Neuronal stem cell (in vitro differentiated cells): ENCODE measurements around the gene IVD.

ENCODE experiments used
- DNase-seq: peaks from one replicate; pipeline ENCODE4 v3.0.0-alpha.2; 2013; ENCODE audit warnings: low spot score
- H2AFZ ChIP-seq: one replicate; pipeline ENCODE4 v1.6.1; 2013; ENCODE audit warnings: mild to moderate bottlenecking, low read length, inconsistent platforms
- H2AK5ac ChIP-seq: 2 replicates; pipeline ENCODE4 v1.6.1; 2013; ENCODE audit warnings: low read depth, mild to moderate bottlenecking, inconsistent platforms, low read length, moderate library complexity, mixed read lengths
- H2BK120ac ChIP-seq: 2 replicates; pipeline ENCODE4 v1.6.1; 2013; ENCODE audit warnings: low read depth, mild to moderate bottlenecking, inconsistent platforms, low read length, moderate library complexity, mixed read lengths
- H2BK12ac ChIP-seq: one replicate; pipeline ENCODE4 v1.6.1; 2013; ENCODE audit warnings: low read length, inconsistent platforms
- H2BK15ac ChIP-seq: 2 replicates; pipeline ENCODE4 v1.6.1; 2013; ENCODE audit warnings: mild to moderate bottlenecking, low read length, inconsistent platforms, mixed read lengths
- H2BK5ac ChIP-seq: one replicate; pipeline ENCODE4 v1.6.1; 2013; ENCODE audit warnings: inconsistent platforms, mild to moderate bottlenecking, low read length, moderate library complexity
- H3K14ac ChIP-seq: one replicate; pipeline ENCODE4 v1.6.1; 2013; ENCODE audit warnings: low read length, inconsistent platforms
- H3K18ac ChIP-seq: 2 replicates; pipeline ENCODE4 v1.6.1; 2013; ENCODE audit warnings: low read length, inconsistent platforms
- H3K23ac ChIP-seq: 2 replicates; pipeline ENCODE4 v1.6.1; 2013; ENCODE audit warnings: low read depth, mild to moderate bottlenecking, mixed read lengths, low read length, inconsistent platforms; ENCODE audit not compliant: poor library complexity
- H3K27ac ChIP-seq: replicated peaks from 3 replicates; pipeline ENCODE4 v1.5.1; 2013; ENCODE audit warnings: low read length, inconsistent platforms
- H3K27me3 ChIP-seq, 3 experiments: 2 replicates each; pipeline ENCODE4 v1.6.1; 2013; ENCODE audit warnings: low read length in 3 of 3, mild to moderate bottlenecking in 2 of 3, inconsistent platforms in 1 of 3, low read depth in 1 of 3, mixed read lengths in 1 of 3, moderate library complexity in 1 of 3; ENCODE audit not compliant: control insufficient read depth in 3 of 3, insufficient read depth in 3 of 3
- H3K36me3 ChIP-seq, 2 donors: replicated peaks in 1 of 2; 2 replicates each; pipeline ENCODE4 v1.6.1; 2013; ENCODE audit warnings: low read length in 2 of 2; ENCODE audit not compliant: control insufficient read depth in 2 of 2, insufficient read depth in 2 of 2
- H3K4ac ChIP-seq: 2 replicates; pipeline ENCODE4 v1.6.1; 2013; ENCODE audit warnings: inconsistent platforms, mild to moderate bottlenecking, low read length, moderate library complexity
- H3K4me1 ChIP-seq, 2 donors: 1 replicate in 1 of 2; 2 replicates in 1 of 2; pipeline ENCODE4 v1.6.1; 2013; ENCODE audit warnings: low read length in 2 of 2, low read depth in 1 of 2; ENCODE audit not compliant: control insufficient read depth in 2 of 2, insufficient read depth in 1 of 2
- H3K4me2 ChIP-seq: one replicate; pipeline ENCODE4 v1.6.1; 2013; ENCODE audit warnings: mild to moderate bottlenecking, low read length, inconsistent platforms; ENCODE audit not compliant: insufficient read depth, poor library complexity, severe bottlenecking
- H3K4me3 ChIP-seq, 2 donors: 2 replicates each; pipeline ENCODE4 v1.5.1; 2013; ENCODE audit warnings: low read length in 2 of 2, mild to moderate bottlenecking in 2 of 2, inconsistent platforms in 1 of 2, moderate library complexity in 1 of 2
- H3K79me1 ChIP-seq: one replicate; pipeline ENCODE4 v1.6.1; 2013; ENCODE audit warnings: low read depth, mild to moderate bottlenecking, inconsistent platforms, low read length, moderate library complexity
- H3K9ac ChIP-seq: one replicate; pipeline ENCODE4 v1.6.1; 2013; ENCODE audit warnings: mild to moderate bottlenecking, low read depth, low read length, inconsistent platforms; ENCODE audit not compliant: poor library complexity
- H3K9me3 ChIP-seq, 2 donors: replicated peaks in 1 of 2; 2 replicates each; pipeline versions ENCODE3 to v1.6.1; 2013; ENCODE audit warnings: low read length in 2 of 2, mild to moderate bottlenecking in 2 of 2, inconsistent platforms in 1 of 2, low read depth in 1 of 2, mixed read lengths in 1 of 2, moderate library complexity in 1 of 2; ENCODE audit not compliant: control insufficient read depth in 2 of 2, insufficient read depth in 1 of 2
- H4K8ac ChIP-seq: one replicate; pipeline ENCODE4 v1.6.1; 2013; ENCODE audit warnings: low read depth, mild to moderate bottlenecking, inconsistent platforms, low read length, moderate library complexity
- H4K91ac ChIP-seq: one replicate; pipeline ENCODE4 v1.6.1; 2013; ENCODE audit warnings: low read length, low read depth, mild to moderate bottlenecking, inconsistent platforms; ENCODE audit not compliant: poor library complexity
- WGBS, 2 donors: extraction: QIAGEN DNeasy Blood & Tissue Kit; methylation state at CpG; one replicate each; pipeline ENCODE4 v1.1.7; 2013; ENCODE audit warnings: missing lambda C conversion rate in 2 of 2, mixed read lengths in 1 of 2; ENCODE audit not compliant: insufficient read length in 2 of 2, insufficient replicate concordance in 1 of 2; ENCODE audit errors: extremely low coverage in 2 of 2; 5-methylcytosine and 5-hydroxymethylcytosine counted together

The IVD gene

DNA sequence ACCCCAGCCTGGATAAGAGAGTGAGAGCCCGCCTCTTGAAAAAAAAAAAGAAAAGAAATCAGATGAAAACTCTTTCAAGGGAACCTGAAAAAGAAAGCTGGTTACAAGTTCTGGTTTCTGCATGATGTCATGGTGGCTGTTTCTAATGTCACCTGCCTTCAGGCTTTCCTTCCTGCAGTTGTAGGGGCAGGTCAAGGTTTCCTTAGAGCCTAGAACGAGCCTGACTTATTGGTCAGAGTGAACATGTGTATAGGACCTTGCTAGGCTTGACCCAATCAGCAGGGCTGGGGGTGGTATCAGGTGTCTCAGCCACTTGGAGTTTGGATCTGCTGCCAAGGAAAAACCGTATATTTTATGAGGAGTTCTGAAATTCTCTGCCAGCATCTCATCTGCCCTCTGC, 3.8 kb downstream of the IVD start:
- Histone ChIP-seq H3K14ac (no peak overlapping the region), H3K27me3 (no peaks in the 10 kb centered on the region), H3K18ac (no peak overlapping the region), H2BK12ac (no peak overlapping the region), H4K8ac (no peak overlapping the region), H3K23ac (no peak overlapping the region), H3K4me1 (peaks cover 1 to 6% of the 10 kb centered on the region in 2 donors), H3K9ac (no peak overlapping the region), H3K27ac (no peak overlapping the region), H3K4ac (no peak overlapping the region), H2BK120ac (no peak overlapping the region), H2BK5ac (no peak overlapping the region), H3K4me3 (no peak overlapping the region), H4K91ac (no peak overlapping the region), H3K36me3 (peaks cover 44 to 71% of the 10 kb centered on the region in 2 donors), H2AK5ac (no peak overlapping the region), H3K4me2 (no peak overlapping the region), H3K79me1 (peaks cover 5% of the 10 kb centered on the region), H2BK15ac (no peak overlapping the region), H2AFZ (no peak overlapping the region), H3K9me3 (no peaks in the 10 kb centered on the region)
- WGBS, 2 donors = no CpG with 5 or more reads among the region's 3 CpGs
- DNase-seq = no peak

DNA sequence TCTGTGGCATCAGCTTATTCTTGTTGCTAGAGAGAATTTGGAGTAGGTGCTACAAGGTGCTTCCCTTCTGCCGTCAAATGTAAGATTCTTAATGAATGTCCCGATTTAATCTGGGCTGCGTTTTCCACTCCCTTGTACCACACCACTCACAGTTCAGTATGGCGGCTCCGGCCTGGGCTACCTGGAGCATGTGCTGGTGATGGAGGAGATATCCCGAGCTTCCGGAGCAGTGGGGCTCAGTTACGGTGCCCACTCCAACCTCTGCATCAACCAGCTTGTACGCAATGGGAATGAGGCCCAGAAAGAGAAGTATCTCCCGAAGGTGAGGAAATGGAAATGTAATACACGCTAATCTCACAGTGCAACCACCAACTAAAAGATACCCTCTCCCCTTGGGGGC, 4.9 kb downstream of the IVD start:
- Histone ChIP-seq H4K8ac (no peak overlapping the region), H3K4me3 (no peak overlapping the region), H3K9ac (no peak overlapping the region), H2AK5ac (no peak overlapping the region), H3K4me2 (no peak overlapping the region), H2BK5ac (no peak overlapping the region), H2BK12ac (no peak overlapping the region), H2AFZ (no peak overlapping the region), H3K27me3 (no peaks in the 10 kb centered on the region), H3K27ac (no peak overlapping the region), H3K4ac (no peak overlapping the region), H3K4me1 (peaks cover 0 to 5% of the 10 kb centered on the region in 2 donors), H3K18ac (no peak overlapping the region), H4K91ac (no peak overlapping the region), H3K14ac (no peak overlapping the region), H3K79me1 (peaks cover 5% of the 10 kb centered on the region), H3K9me3 (no peaks in the 10 kb centered on the region), H2BK15ac (no peak overlapping the region), H2BK120ac (no peak overlapping the region), H3K36me3 (peaks cover 52 to 82% of the 10 kb centered on the region in 2 donors), H3K23ac (no peak overlapping the region)
- WGBS, 2 donors = no CpG with 5 or more reads among the region's 11 CpGs
- no peak for DNase-seq

DNA sequence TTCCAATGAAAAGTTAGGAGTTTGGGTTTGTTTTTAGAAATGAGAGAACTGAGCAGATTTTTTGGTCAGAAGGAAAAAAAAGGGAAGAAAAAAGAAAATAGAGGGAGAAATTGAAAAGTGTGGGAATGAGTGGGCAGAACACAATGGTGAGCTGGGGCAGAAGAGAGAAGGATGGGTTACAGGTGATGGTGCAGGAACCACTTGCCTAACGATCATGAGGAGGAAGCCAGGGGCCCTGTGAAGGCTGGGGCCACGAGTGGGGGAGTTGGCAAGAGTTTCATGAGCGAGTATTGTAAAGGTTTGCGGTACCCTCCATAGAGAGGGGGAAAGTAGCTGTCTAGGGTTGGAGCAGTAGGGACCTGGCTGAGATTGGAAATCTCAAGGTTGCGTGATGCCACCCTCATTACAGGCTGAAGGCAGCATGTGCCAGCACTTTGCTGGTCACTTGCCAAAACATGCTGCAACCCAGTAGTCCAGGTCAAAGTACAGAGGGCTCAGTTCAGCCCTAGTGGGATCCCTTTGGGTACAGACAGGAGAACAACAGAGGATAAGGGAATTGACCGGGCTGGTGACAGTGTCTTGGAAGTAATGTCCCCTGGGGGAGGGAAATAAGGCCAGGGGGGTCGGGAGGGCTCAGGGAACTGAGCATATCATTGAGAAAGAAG, 6.6 kb downstream of the IVD start:
- Histone ChIP-seq H2BK120ac (no peak overlapping the region), H4K8ac (no peak overlapping the region), H4K91ac (no peak overlapping the region), H3K4me2 (no peak overlapping the region), H3K36me3 (peaks cover 60 to 93% of the 10 kb centered on the region in 2 donors), H3K27ac (no peak overlapping the region), H2BK5ac (no peak overlapping the region), H2AK5ac (no peak overlapping the region), H3K9me3 (no peaks in the 10 kb centered on the region), H3K9ac (no peak overlapping the region), H3K18ac (no peak overlapping the region), H3K23ac (no peak overlapping the region), H3K14ac (no peak overlapping the region), H3K4me3 (no peak overlapping the region), H3K4me1 (peaks cover 0 to 2% of the 10 kb centered on the region in 2 donors), H2BK15ac (no peak overlapping the region), H2BK12ac (no peak overlapping the region), H3K27me3 (no peaks in the 10 kb centered on the region), H3K79me1 (peaks cover 1% of the 10 kb centered on the region), H2AFZ (no peak overlapping the region), H3K4ac (no peak overlapping the region)
- WGBS, 2 donors = no CpG with 5 or more reads among the region's 7 CpGs
- no peak for DNase-seq

DNA sequence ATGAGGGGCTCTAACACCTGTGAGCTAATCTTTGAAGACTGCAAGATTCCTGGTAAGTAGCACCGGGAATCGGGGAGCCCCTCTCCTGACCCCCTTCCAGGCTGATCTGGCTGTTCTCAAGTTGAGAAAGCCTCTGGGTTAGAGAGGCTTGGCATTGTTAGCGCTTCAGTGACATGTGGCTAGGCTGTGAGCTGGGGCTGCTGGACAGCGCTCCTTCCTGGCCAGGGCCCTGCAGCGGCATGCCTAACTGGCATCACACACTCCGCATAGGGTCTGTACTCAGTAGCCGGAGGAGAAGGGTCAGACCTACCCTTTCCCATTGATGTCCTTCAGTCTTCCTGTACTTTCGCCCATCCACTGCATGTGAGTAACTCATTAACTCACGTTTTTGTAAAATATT, 7.4 kb downstream of the IVD start:
- no peak overlapping the region for H4K8ac ChIP-seq
- H3K9me3 ChIP-seq = no peaks in the 10 kb centered on the region
- H3K36me3 ChIP-seq = peaks cover 59 to 93% of the 10 kb centered on the region in 2 donors
- no peak overlapping the region for H2BK15ac ChIP-seq
- H3K23ac ChIP-seq = no peak overlapping the region
- H3K27ac ChIP-seq = no peak overlapping the region
- no peak overlapping the region for H3K9ac ChIP-seq
- H2AFZ ChIP-seq = no peak overlapping the region
- no peak overlapping the region for H3K4me3 ChIP-seq
- no peaks in the 10 kb centered on the region for H3K27me3 ChIP-seq
- no CpG with 5 or more reads among the region's 9 CpGs for WGBS, 2 donors
- no peak overlapping the region for H2BK120ac ChIP-seq
- H3K4ac ChIP-seq = no peak overlapping the region
- H2BK12ac ChIP-seq = no peak overlapping the region
- no peak overlapping the region for H3K4me2 ChIP-seq
- H3K4me1 ChIP-seq = no peaks in the 10 kb centered on the region
- H2BK5ac ChIP-seq = no peak overlapping the region
- H3K18ac ChIP-seq = no peak overlapping the region
- no peak overlapping the region for H2AK5ac ChIP-seq
- DNase-seq = no peak
- H3K79me1 ChIP-seq = peaks cover 1% of the 10 kb centered on the region
- no peak overlapping the region for H3K14ac ChIP-seq
- no peak overlapping the region for H4K91ac ChIP-seq
